HFF-Myc (cell line): ENCODE results near the gene MRS2.
"Not testable (repeated sequence)": the region's sequence is repeated elsewhere in the genome, so short reads cannot be mapped to it uniquely, and the experiment has no call there.

Source experiments
- DNase-seq: peaks from one replicate; pipeline ENCODE4 v3.0.0-alpha.2; 2011; ENCODE audit warnings: low read depth; ENCODE audit errors: extremely low read depth
- H3K4me3 ChIP-seq: replicated peaks from 2 replicates; pipeline ENCODE4 v1.5.1; 2011; ENCODE audit warnings: low read depth, mild to moderate bottlenecking, control low read depth, low read length
- CTCF ChIP-seq: IDR thresholded peaks from 2 replicates; pipeline ENCODE4 v1.5.1; 2012; ENCODE audit warnings: mild to moderate bottlenecking, low read depth, low read length, control low read depth; ENCODE audit errors: missing control alignments

The MRS2 gene

GRCh38 chr6:24403501-24403824 is 727 bp downstream of the MRS2 start:
- DNase-seq: no peak
- TF ChIP-seq CTCF: no peak
- H3K4me3 ChIP-seq: peak overlapping the region; percentile 94

- H3K4me3 ChIP-seq: no peak overlapping the region
- no peak for TF ChIP-seq CTCF
These were observed 2.5 kb downstream of the MRS2 start for GRCh38 chr6:24405262-24405661.

GRCh38 chr6:24408719-24409410 is 6.1 kb downstream of the MRS2 start:
- TF ChIP-seq CTCF: no peak
- H3K4me3 ChIP-seq: no peak overlapping the region
- DNase-seq: no peak

More at GRCh38 chr6:24405262-24405661, 2.5 kb downstream of the MRS2 start:
- DNase-seq: no peak

GRCh38 chr6:24410622-24411021 is 7.9 kb downstream of the MRS2 start:
- DNase-seq: no peak
- H3K4me3 ChIP-seq: no peak overlapping the region
- TF ChIP-seq CTCF: no peak

- DNase-seq: no peak
- H3K4me3 ChIP-seq: no peak overlapping the region
- no peak for TF ChIP-seq CTCF
These were observed 9.6 kb downstream of the MRS2 start for GRCh38 chr6:24412294-24412693.

DNA sequence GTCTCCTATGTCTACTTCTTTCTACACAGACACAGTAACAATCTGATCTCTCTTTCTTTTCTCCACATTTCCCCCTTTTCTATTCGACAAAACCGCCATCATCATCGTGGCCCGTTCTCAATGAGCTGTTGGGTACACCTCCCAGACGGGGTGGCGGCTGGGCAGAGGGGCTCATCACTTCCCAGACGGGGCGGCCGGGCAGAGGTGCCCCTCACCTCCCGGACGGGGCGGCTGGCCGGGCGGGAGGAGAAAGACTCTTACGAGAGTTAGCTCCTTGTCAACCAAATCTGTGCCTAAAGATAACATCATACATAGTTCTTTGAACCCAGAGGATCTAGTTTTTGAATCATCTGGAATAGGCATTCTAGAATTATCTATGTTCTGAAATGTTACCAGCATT is 11.8 kb downstream of the MRS2 start:
- not testable (repeated sequence) for DNase-seq, H3K4me3 ChIP-seq

GRCh38 chr6:24415753-24416152 is 13.0 kb downstream of the MRS2 start:
- H3K4me3 ChIP-seq: no peak overlapping the region
- TF ChIP-seq CTCF: no peak

More at GRCh38 chr6:24415753-24416152, 13.0 kb downstream of the MRS2 start:
- DNase-seq: no peak
